Epidermal melanocyte (primary cell): ENCODE data around the gene SLC9A8.

Experiments
- DNase-seq: peaks from one replicate; pipeline ENCODE4 v3.0.0; 2011; ENCODE audit warnings: low spot score; ENCODE audit not compliant: insufficient read length

SLC9A8 gene

GRCh38 chr20:49813305-49813974 is 812 bp downstream of the SLC9A8 start:
- DNase-seq, result no peak

- DNase-seq, result no peak
Measured at GRCh38 chr20:49814057-49814694, 1.5 kb downstream of the SLC9A8 start.

GRCh38 chr20:49818816-49819215 is 6.2 kb downstream of the SLC9A8 start:
- no peak for DNase-seq

- DNase-seq, result no peak
Measured at GRCh38 chr20:49819702-49820101, 7.1 kb downstream of the SLC9A8 start.

- no peak for DNase-seq
Measured at GRCh38 chr20:49821381-49821780, 8.8 kb downstream of the SLC9A8 start.

GRCh38 chr20:49821870-49822331 is 9.3 kb downstream of the SLC9A8 start:
- no peak for DNase-seq

GRCh38 chr20:49823152-49823847 is 10.7 kb downstream of the SLC9A8 start:
- DNase-seq, result peak; percentile 11

- DNase-seq, result no peak
Measured at GRCh38 chr20:49824206-49824605, 11.6 kb downstream of the SLC9A8 start.

- no peak for DNase-seq
Measured at GRCh38 chr20:49825521-49826033, 12.9 kb downstream of the SLC9A8 start.

GRCh38 chr20:49831022-49831769 is 18.6 kb downstream of the SLC9A8 start:
- DNase-seq, result no peak

- DNase-seq, result no peak
Measured at GRCh38 chr20:49831770-49832631, 19.4 kb downstream of the SLC9A8 start.

GRCh38 chr20:49832632-49833327 is 20.2 kb downstream of the SLC9A8 start:
- DNase-seq, result no peak

- DNase-seq, result no peak
Measured at GRCh38 chr20:49833483-49833882, 20.9 kb downstream of the SLC9A8 start.

GRCh38 chr20:49835031-49835430 is 22.4 kb downstream of the SLC9A8 start:
- DNase-seq, result peak; percentile 15

- no peak for DNase-seq
Measured at GRCh38 chr20:49838546-49838945, 25.9 kb downstream of the SLC9A8 start.

- no peak for DNase-seq
Measured at GRCh38 chr20:49843139-49843538, 30.5 kb downstream of the SLC9A8 start.

GRCh38 chr20:49843770-49844380 is 31.2 kb downstream of the SLC9A8 start:
- no peak for DNase-seq

GRCh38 chr20:49845060-49845459 is 32.4 kb downstream of the SLC9A8 start:
- DNase-seq, result no peak

GRCh38 chr20:49846206-49846807 is 33.7 kb downstream of the SLC9A8 start:
- peak; percentile 42 for DNase-seq
